Astrocyte (in vitro differentiated cells and primary cell): Measurements from ENCODE around the gene SLC4A3. TPM values are rescaled to one million over a fixed set of nuclear protein-coding genes. Genes with fewer than 3 reads are reported as not detected.

Source experiments
- DNase-seq: peaks from one replicate; pipeline ENCODE4 v3.0.0-alpha.2; 2010; ENCODE audit warnings: low read depth
- FAIRE-seq: peaks from 2 replicates; lab custom pipeline; 2011; peaks lifted over from hg19 to GRCh38; lab: Jason Lieb, UNC
- H2AFZ ChIP-seq: 2 replicates; pipeline ENCODE4 v1.6.0; 2012; ENCODE audit warnings: low read depth, low read length, inconsistent platforms
- H3K27ac ChIP-seq: 2 replicates; pipeline ENCODE4 v1.5.1; 2011; ENCODE audit warnings: low read depth, low read length, inconsistent platforms
- H3K27me3 ChIP-seq: 2 replicates; pipeline ENCODE4 v1.6.0; 2011; ENCODE audit warnings: low read length, inconsistent platforms; ENCODE audit not compliant: insufficient read depth
- H3K36me3 ChIP-seq: 2 replicates; pipeline ENCODE4 v1.5.1; 2011; ENCODE audit warnings: low read length, inconsistent platforms; ENCODE audit not compliant: insufficient read depth
- H3K4me1 ChIP-seq: 2 replicates; pipeline ENCODE4 v1.5.1; 2011; ENCODE audit warnings: low read length, inconsistent platforms; ENCODE audit not compliant: insufficient read depth
- H3K4me2 ChIP-seq: 2 replicates; pipeline ENCODE4 v1.6.0; 2012; ENCODE audit warnings: low read length, inconsistent platforms
- H3K4me3 ChIP-seq: 2 replicates; pipeline ENCODE4 v1.5.1; 2011; ENCODE audit warnings: low read depth, mild to moderate bottlenecking, low read length, inconsistent platforms; ENCODE audit not compliant: insufficient read depth
- H3K79me2 ChIP-seq: 2 replicates; pipeline ENCODE4 v1.6.0; 2012; ENCODE audit warnings: mild to moderate bottlenecking, low read length, inconsistent platforms; ENCODE audit not compliant: insufficient read depth
- H3K9ac ChIP-seq: 2 replicates; pipeline ENCODE4 v1.6.0; 2012; ENCODE audit warnings: mild to moderate bottlenecking, low read length, inconsistent platforms
- H3K9me3 ChIP-seq: 2 replicates; pipeline ENCODE4 v1.5.1; 2012; ENCODE audit warnings: low read depth, mild to moderate bottlenecking, low read length, inconsistent platforms; ENCODE audit not compliant: insufficient read depth
- H4K20me1 ChIP-seq: 2 replicates; pipeline ENCODE4 v1.6.0; 2012; ENCODE audit warnings: low read length, inconsistent platforms; ENCODE audit not compliant: insufficient read depth
- H3K27ac Mint-ChIP-seq: one replicate; pipeline ENCODE4 v1.8.0; 2021; ENCODE audit warnings: mild to moderate bottlenecking, mixed read lengths; ENCODE audit not compliant: unreplicated experiment
- H3K27me3 Mint-ChIP-seq: one replicate; pipeline ENCODE4 v1.8.0; 2021; ENCODE audit warnings: low read depth, mixed read lengths; ENCODE audit not compliant: unreplicated experiment
- H3K36me3 Mint-ChIP-seq: one replicate; pipeline ENCODE4 v1.8.0; 2021; ENCODE audit warnings: low read depth, mixed read lengths; ENCODE audit not compliant: unreplicated experiment
- H3K4me1 Mint-ChIP-seq: one replicate; pipeline ENCODE4 v1.8.0; 2021; ENCODE audit warnings: low read depth, mixed read lengths; ENCODE audit not compliant: unreplicated experiment
- H3K4me3 Mint-ChIP-seq: one replicate; pipeline ENCODE4 v1.8.0; 2021; ENCODE audit warnings: mild to moderate bottlenecking, moderate library complexity, mixed read lengths; ENCODE audit not compliant: unreplicated experiment
- H3K9me3 Mint-ChIP-seq: one replicate; pipeline ENCODE4 v1.8.0; 2021; ENCODE audit warnings: mild to moderate bottlenecking, mixed read lengths; ENCODE audit not compliant: unreplicated experiment
- EZH2 ChIP-seq: IDR thresholded peaks from 2 replicates; pipeline ENCODE4 v1.6.1; 2012; ENCODE audit warnings: mild to moderate bottlenecking, low read length, inconsistent platforms; ENCODE audit not compliant: insufficient read depth
- total RNA-seq: library from RNA; stranded (reverse); gene quantifications from 2 replicates; pipeline ENCODE4 v1.2.1, GENCODE V29; 2021
- TF ChIP-seq, protein P1 (sequence below): IDR thresholded peaks from 2 replicates; pipeline ENCODE4 v1.5.1; 2011; ENCODE audit warnings: low read depth, mild to moderate bottlenecking, inconsistent platforms, low read length, moderate library complexity; ENCODE audit not compliant: insufficient read depth

The SLC4A3 gene
- total RNA-seq, 1 donor from 2014 or later, result 11.2 TPM

DNA sequence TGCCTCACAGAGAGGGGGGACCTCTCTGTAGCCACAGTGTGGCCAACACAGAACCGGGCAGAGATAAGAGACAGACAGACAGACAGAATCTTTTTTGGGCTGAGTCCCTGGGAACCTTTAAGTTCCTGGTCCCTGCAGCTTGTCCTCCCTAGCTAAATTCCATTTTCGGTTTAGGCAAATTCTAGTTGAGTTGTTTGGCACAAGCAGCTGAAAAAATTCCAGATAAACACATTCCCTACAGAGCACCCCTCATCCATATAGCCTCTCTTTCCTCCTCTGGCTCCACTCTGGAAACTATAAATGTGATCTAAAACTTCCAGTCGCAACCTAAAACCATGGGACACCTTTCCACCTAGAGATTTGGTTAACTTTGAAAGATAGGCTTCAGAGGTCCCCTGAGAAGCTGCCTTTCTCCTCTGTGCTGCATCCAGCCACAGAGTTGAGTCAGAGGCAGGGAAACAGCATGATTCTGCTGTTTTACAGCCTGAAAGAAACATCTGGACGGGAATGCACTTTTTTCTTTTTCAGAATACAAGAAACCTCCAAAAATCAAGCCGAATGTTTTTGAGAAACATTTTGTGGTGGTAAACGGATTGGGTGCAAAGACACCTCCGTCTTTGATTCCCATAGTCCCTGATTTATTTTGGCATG, 30.9 kb downstream of the SLC4A3 start:
- TF ChIP-seq, protein P1, sequence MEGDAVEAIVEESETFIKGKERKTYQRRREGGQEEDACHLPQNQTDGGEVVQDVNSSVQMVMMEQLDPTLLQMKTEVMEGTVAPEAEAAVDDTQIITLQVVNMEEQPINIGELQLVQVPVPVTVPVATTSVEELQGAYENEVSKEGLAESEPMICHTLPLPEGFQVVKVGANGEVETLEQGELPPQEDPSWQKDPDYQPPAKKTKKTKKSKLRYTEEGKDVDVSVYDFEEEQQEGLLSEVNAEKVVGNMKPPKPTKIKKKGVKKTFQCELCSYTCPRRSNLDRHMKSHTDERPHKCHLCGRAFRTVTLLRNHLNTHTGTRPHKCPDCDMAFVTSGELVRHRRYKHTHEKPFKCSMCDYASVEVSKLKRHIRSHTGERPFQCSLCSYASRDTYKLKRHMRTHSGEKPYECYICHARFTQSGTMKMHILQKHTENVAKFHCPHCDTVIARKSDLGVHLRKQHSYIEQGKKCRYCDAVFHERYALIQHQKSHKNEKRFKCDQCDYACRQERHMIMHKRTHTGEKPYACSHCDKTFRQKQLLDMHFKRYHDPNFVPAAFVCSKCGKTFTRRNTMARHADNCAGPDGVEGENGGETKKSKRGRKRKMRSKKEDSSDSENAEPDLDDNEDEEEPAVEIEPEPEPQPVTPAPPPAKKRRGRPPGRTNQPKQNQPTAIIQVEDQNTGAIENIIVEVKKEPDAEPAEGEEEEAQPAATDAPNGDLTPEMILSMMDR, result no peak
- no peak for TF ChIP-seq EZH2
- DNase-seq, result no peak
- no peaks in the 10 kb centered on the region for H3K36me3 ChIP-seq
- no peaks in the 10 kb centered on the region for H3K9me3 ChIP-seq
- Mint-ChIP-seq H3K36me3 (no peaks in the 10 kb centered on the region), H3K9me3 (peaks cover 3% of the 10 kb centered on the region), H3K27me3 (no peaks in the 10 kb centered on the region), H3K4me3 (no peak overlapping the region), H3K4me1 (peaks cover 30% of the 10 kb centered on the region), H3K27ac (peak overlapping the region; percentile 94)
- no peak overlapping the region for H2AFZ ChIP-seq
- FAIRE-seq, result peak; percentile 56
- H3K4me3 ChIP-seq, result no peak overlapping the region
- peaks cover 34% of the 10 kb centered on the region for H3K4me1 ChIP-seq
- peak overlapping the region; percentile 7 for H3K9ac ChIP-seq
- H3K79me2 ChIP-seq, result no peaks in the 10 kb centered on the region
- H3K4me2 ChIP-seq, result peak overlapping the region; percentile 32
- no peaks in the 10 kb centered on the region for H4K20me1 ChIP-seq
- no peaks in the 10 kb centered on the region for H3K27me3 ChIP-seq
- no peak overlapping the region for H3K27ac ChIP-seq

DNA sequence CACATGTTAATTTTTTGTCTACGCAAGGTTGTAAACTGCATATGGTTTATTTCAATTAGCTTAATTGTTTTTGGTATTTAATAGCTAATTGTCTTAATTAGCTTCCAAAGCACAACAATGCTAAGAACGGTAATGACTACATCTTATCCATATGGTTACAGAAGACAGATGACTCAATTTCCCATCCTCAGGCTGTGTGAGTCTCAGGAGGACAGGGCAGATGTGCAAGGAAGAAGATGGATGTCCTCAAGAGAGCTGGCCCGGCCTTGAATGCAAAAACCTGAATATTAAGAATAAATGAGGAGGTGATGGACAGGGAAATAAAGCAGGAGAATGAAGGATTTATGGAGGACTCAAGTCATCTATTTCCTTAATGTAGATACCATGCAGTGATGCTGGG, 31.4 kb downstream of the SLC4A3 start:
- Histone ChIP-seq H3K4me3 (no peak overlapping the region), H3K4me2 (peak overlapping the region; percentile 32), H3K79me2 (no peaks in the 10 kb centered on the region), H2AFZ (no peak overlapping the region), H3K4me1 (peaks cover 34% of the 10 kb centered on the region), H3K27ac (no peak overlapping the region), H4K20me1 (no peaks in the 10 kb centered on the region), H3K9me3 (no peaks in the 10 kb centered on the region), H3K9ac (no peak overlapping the region), H3K36me3 (no peaks in the 10 kb centered on the region), H3K27me3 (no peaks in the 10 kb centered on the region)
- H3K9me3 Mint-ChIP-seq, result peaks cover 3% of the 10 kb centered on the region
- peaks cover 30% of the 10 kb centered on the region for H3K4me1 Mint-ChIP-seq
- TF ChIP-seq, protein P1, result no peak
- no peak for TF ChIP-seq EZH2
- H3K27ac Mint-ChIP-seq, result no peak overlapping the region
- no peaks in the 10 kb centered on the region for H3K27me3 Mint-ChIP-seq
- DNase-seq (no peak), FAIRE-seq (no peak)
- H3K36me3 Mint-ChIP-seq, result no peaks in the 10 kb centered on the region
- H3K4me3 Mint-ChIP-seq, result no peak overlapping the region

DNA sequence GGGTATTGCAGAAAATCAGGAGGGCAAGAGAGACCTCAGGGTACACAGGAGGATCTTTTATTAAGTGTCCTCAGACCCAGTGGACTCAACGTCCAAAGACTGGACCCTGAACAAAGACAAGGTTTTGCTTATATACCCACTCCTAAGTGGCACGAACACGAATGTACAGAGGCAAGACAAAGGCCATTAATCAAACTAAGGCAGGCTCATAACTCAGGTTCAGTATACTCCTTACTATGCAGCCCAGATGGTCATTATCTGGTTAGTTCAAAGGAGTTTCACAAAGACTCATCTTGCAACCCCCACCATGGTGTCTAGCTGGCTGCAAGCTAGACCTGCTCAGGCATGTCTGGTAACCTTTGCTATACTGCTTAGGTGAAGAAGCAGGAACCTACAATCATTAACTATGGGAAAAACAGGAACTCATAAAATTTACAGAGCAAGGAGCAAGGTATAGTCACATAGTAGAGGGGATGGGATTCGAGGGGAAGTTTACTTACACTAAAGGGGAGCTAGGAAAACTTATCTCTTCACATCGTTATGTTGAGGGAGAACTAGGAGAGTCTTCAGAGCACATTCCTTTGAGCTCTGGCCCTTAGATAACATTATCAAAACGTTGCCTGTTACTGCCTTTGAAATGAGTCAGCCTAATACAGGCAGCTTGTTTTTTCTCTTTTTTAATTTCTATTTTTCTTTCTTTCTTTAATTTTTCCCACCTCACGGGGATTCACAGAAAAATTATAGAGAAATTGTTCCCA, 33.9 kb downstream of the SLC4A3 start:
- H3K27me3 Mint-ChIP-seq, result peaks cover 4% of the 10 kb centered on the region
- peaks cover 34% of the 10 kb centered on the region for H3K4me1 ChIP-seq
- H3K27ac Mint-ChIP-seq, result peak overlapping the region; percentile 88
- no peaks in the 10 kb centered on the region for H4K20me1 ChIP-seq
- peaks cover 33% of the 10 kb centered on the region for H3K4me1 Mint-ChIP-seq
- H3K27me3 ChIP-seq, result no peaks in the 10 kb centered on the region
- peak overlapping the region; percentile 66 for H3K4me3 Mint-ChIP-seq
- TF ChIP-seq, protein P1, result no peak
- no peak for TF ChIP-seq EZH2
- H2AFZ ChIP-seq, result no peak overlapping the region
- no peaks in the 10 kb centered on the region for H3K36me3 Mint-ChIP-seq
- H3K36me3 ChIP-seq, result no peaks in the 10 kb centered on the region
- H3K27ac ChIP-seq, result peak overlapping the region; percentile 73
- FAIRE-seq (no peak), DNase-seq (peak; percentile 64)
- H3K4me2 ChIP-seq, result peak overlapping the region; percentile 75
- H3K9me3 ChIP-seq, result no peaks in the 10 kb centered on the region
- H3K9me3 Mint-ChIP-seq, result peaks cover 3% of the 10 kb centered on the region
- peak overlapping the region; percentile 57 for H3K9ac ChIP-seq
- H3K4me3 ChIP-seq, result no peak overlapping the region
- H3K79me2 ChIP-seq, result no peaks in the 10 kb centered on the region
